ENCODE results near the gene CCNY.

The CCNY gene

DNA sequence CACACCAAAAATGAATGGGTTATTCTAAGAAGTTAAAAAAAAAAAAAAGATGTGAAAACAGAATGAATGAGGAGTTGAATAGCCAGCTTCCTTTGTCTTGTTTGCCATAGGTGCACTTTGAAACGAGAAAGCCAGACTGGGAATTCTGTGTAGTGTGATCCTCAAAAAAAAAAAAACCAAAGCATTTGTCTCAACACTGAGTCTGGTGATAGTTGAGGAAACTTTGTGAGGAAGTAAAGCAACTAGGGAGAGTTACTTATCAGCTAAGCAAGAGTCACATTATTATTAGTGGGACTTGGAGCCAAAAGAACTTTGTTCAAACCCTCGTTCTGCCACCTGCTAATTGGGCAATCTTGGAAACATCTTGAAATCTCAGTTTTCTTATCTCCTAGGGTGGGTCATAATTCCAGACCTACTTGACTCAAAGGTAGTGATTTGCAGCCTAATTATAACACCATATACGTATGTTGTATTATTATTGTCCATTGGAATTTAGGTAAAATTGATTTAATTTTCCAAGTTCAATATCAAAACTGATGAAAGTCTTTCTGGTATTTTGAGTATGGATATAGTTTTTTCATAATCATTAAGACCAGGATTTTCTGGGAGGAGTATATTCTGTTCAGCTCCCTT, 169.0 kb downstream of the CCNY start:
- no peaks in the 10 kb centered on the region for H4K20me1 ChIP-seq (ENCODE audit: insufficient read depth, low read length)
- H3K9ac ChIP-seq (ENCODE audit: low read length), result no peak overlapping the region
- no peak overlapping the region for H3K4me3 ChIP-seq (ENCODE audit: low read length)
- H3K79me2 ChIP-seq (ENCODE audit: low read length), result no peaks in the 10 kb centered on the region
- H3K9me2 ChIP-seq (replicated peaks; ENCODE audit: insufficient read depth, low read length), result no peaks in the 10 kb centered on the region
- no peaks in the 10 kb centered on the region for H3K27me3 ChIP-seq (replicated peaks; ENCODE audit: insufficient read depth, low read length)
- no peak for DNase-seq
- TF ChIP-seq, protein P1, sequence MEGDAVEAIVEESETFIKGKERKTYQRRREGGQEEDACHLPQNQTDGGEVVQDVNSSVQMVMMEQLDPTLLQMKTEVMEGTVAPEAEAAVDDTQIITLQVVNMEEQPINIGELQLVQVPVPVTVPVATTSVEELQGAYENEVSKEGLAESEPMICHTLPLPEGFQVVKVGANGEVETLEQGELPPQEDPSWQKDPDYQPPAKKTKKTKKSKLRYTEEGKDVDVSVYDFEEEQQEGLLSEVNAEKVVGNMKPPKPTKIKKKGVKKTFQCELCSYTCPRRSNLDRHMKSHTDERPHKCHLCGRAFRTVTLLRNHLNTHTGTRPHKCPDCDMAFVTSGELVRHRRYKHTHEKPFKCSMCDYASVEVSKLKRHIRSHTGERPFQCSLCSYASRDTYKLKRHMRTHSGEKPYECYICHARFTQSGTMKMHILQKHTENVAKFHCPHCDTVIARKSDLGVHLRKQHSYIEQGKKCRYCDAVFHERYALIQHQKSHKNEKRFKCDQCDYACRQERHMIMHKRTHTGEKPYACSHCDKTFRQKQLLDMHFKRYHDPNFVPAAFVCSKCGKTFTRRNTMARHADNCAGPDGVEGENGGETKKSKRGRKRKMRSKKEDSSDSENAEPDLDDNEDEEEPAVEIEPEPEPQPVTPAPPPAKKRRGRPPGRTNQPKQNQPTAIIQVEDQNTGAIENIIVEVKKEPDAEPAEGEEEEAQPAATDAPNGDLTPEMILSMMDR (IDR thresholded peaks at IDR 0.05; ENCODE audit: low read length), result no peak
- TF ChIP-seq EZH2phosphoT487 (IDR thresholded peaks at IDR 0.05; ENCODE audit: low read length), result no peak
- TF ChIP-seq EZH2 (optimal IDR thresholded peaks at IDR 0.05; ENCODE audit: low read depth, low read length), result no peak
- H3K36me3 ChIP-seq (replicated peaks; ENCODE audit: insufficient read depth, low read length), result no peaks in the 10 kb centered on the region
- H2AFZ ChIP-seq (ENCODE audit: low read length), result no peak overlapping the region
- H3F3A ChIP-seq (ENCODE audit: insufficient read depth, low read length), result no peaks in the 10 kb centered on the region
- no peak overlapping the region for H3K27ac ChIP-seq (ENCODE audit: low read length)
- no peaks in the 10 kb centered on the region for H3K9me3 ChIP-seq (replicated peaks; ENCODE audit: insufficient read depth, low read length)
- no peak overlapping the region for H3K4me2 ChIP-seq (ENCODE audit: low read depth, low read length)
- peaks cover 12% of the 10 kb centered on the region for H3K4me1 ChIP-seq (ENCODE audit: low read length)

DNA sequence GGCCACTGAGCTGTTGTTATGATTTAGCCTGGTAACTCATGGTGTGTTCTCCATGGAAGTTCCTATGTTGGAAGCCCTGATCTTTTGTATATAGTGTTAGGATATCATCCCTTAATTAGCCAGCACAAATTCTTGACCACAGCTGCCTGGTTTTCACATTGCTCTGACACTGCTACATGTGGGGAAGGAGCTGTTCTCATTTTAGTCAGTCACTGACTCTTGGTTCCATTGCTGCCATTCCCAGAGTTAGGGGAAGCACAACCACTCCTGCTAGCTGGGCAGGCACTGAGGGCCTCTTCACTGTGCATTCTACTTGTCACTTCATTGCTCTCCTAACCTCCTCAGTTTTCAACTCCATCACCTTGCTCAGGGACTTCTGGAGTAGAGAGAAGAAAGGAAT, 170.4 kb downstream of the CCNY start:
- H2AFZ ChIP-seq (ENCODE audit: low read length), result no peak overlapping the region
- H3K4me3 ChIP-seq (ENCODE audit: low read length), result no peak overlapping the region
- DNase-seq, result no peak
- H3K9me3 ChIP-seq (replicated peaks; ENCODE audit: insufficient read depth, low read length), result no peaks in the 10 kb centered on the region
- H3K9ac ChIP-seq (ENCODE audit: low read length), result no peak overlapping the region
- H3K9me2 ChIP-seq (replicated peaks; ENCODE audit: insufficient read depth, low read length), result no peaks in the 10 kb centered on the region
- TF ChIP-seq, protein P1 (IDR thresholded peaks at IDR 0.05; ENCODE audit: low read length), result no peak
- no peak for TF ChIP-seq EZH2phosphoT487 (IDR thresholded peaks at IDR 0.05; ENCODE audit: low read length)
- no peak for TF ChIP-seq EZH2 (optimal IDR thresholded peaks at IDR 0.05; ENCODE audit: low read depth, low read length)
- no peak overlapping the region for H3K27ac ChIP-seq (ENCODE audit: low read length)
- no peaks in the 10 kb centered on the region for H3K27me3 ChIP-seq (replicated peaks; ENCODE audit: insufficient read depth, low read length)
- H3K79me2 ChIP-seq (ENCODE audit: low read length), result no peaks in the 10 kb centered on the region
- H3K4me1 ChIP-seq (ENCODE audit: low read length), result peaks cover 12% of the 10 kb centered on the region
- H3K4me2 ChIP-seq (ENCODE audit: low read depth, low read length), result no peak overlapping the region
- H4K20me1 ChIP-seq (ENCODE audit: insufficient read depth, low read length), result no peaks in the 10 kb centered on the region
- no peaks in the 10 kb centered on the region for H3K36me3 ChIP-seq (replicated peaks; ENCODE audit: insufficient read depth, low read length)
- H3F3A ChIP-seq (ENCODE audit: insufficient read depth, low read length), result no peaks in the 10 kb centered on the region

DNA sequence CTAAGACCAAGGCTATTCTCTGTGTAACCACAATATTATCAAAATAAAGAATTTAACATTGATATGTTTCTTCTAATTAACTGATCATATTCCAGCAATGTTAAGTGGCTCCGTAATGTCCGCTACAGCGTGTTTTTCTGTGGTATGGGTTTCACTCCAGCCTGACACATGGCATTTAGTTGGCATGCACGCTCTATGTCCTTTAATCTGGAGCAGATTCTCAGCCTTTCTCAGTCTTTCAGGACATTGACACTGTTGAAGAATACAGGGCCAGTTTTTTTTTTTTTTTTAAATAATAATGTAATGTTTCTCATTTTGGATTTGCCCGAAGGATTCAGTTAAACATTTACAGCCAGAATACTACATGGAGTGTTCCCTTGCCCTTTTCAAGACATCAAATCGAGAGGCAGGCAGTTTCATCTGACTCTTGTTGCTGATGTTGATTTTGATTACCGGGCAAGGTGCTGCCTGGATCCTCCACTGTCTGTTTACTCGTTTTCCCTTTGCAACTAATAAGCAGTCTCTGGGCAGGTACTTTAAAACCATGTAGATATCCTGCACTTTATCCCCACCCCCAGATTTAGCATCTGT, 171.3 kb downstream of the CCNY start:
- Histone ChIP-seq H3K79me2 (ENCODE audit: low read length) (no peaks in the 10 kb centered on the region), H3F3A (ENCODE audit: insufficient read depth, low read length) (no peaks in the 10 kb centered on the region), H3K9me3 (replicated peaks; ENCODE audit: insufficient read depth, low read length) (no peaks in the 10 kb centered on the region), H3K9ac (ENCODE audit: low read length) (no peak overlapping the region), H3K4me3 (ENCODE audit: low read length) (no peak overlapping the region), H3K27ac (ENCODE audit: low read length) (no peak overlapping the region), H4K20me1 (ENCODE audit: insufficient read depth, low read length) (no peaks in the 10 kb centered on the region), H2AFZ (ENCODE audit: low read length) (no peak overlapping the region), H3K4me1 (ENCODE audit: low read length) (peaks cover 12% of the 10 kb centered on the region), H3K36me3 (replicated peaks; ENCODE audit: insufficient read depth, low read length) (no peaks in the 10 kb centered on the region), H3K4me2 (ENCODE audit: low read depth, low read length) (no peak overlapping the region), H3K9me2 (replicated peaks; ENCODE audit: insufficient read depth, low read length) (no peaks in the 10 kb centered on the region), H3K27me3 (replicated peaks; ENCODE audit: insufficient read depth, low read length) (no peaks in the 10 kb centered on the region)
- DNase-seq, result no peak
- TF ChIP-seq, protein P1 (IDR thresholded peaks at IDR 0.05; ENCODE audit: low read length), result no peak
- TF ChIP-seq EZH2phosphoT487 (IDR thresholded peaks at IDR 0.05; ENCODE audit: low read length), result no peak
- TF ChIP-seq EZH2 (optimal IDR thresholded peaks at IDR 0.05; ENCODE audit: low read depth, low read length), result no peak

Measured in MM.1S (cell line).